NCI-H510A treated with DMSO at 0.1 percent for 48 hours (cell line): Measurements from ENCODE around the gene KCNQ1.

Source experiments
- DNase-seq: peaks from one replicate; lab custom pipeline; 2025; lab: John Stamatoyannopoulos, UW

The KCNQ1 gene

GRCh38 chr11:2748061-2748813, 303.4 kb downstream of the KCNQ1 start:
- DNase-seq, result no peak

GRCh38 chr11:2748814-2749554, 304.2 kb downstream of the KCNQ1 start:
- no peak for DNase-seq

- DNase-seq, result no peak
Observed at GRCh38 chr11:2750101-2750681, 305.4 kb downstream of the KCNQ1 start.

GRCh38 chr11:2750682-2751522, 306.1 kb downstream of the KCNQ1 start:
- DNase-seq, result no peak

- DNase-seq, result no peak
Observed at GRCh38 chr11:2751523-2752203, 306.9 kb downstream of the KCNQ1 start.

- DNase-seq, result no peak
Observed at GRCh38 chr11:2752204-2752770, 307.5 kb downstream of the KCNQ1 start.

GRCh38 chr11:2752923-2753322, 308.1 kb downstream of the KCNQ1 start:
- DNase-seq, result no peak

- no peak for DNase-seq
Observed at GRCh38 chr11:2754008-2754407, 309.2 kb downstream of the KCNQ1 start.

GRCh38 chr11:2755071-2755470, 310.3 kb downstream of the KCNQ1 start:
- no peak for DNase-seq

- DNase-seq, result no peak
Observed at GRCh38 chr11:2758751-2759150, 313.9 kb downstream of the KCNQ1 start.

GRCh38 chr11:2759228-2760195, 314.7 kb downstream of the KCNQ1 start:
- DNase-seq, result no peak

GRCh38 chr11:2760196-2760871, 315.5 kb downstream of the KCNQ1 start:
- no peak for DNase-seq

GRCh38 chr11:2761131-2762030, 316.6 kb downstream of the KCNQ1 start:
- no peak for DNase-seq

GRCh38 chr11:2762031-2762380, 317.2 kb downstream of the KCNQ1 start:
- DNase-seq, result no peak

GRCh38 chr11:2762451-2762850, 317.6 kb downstream of the KCNQ1 start:
- DNase-seq, result no peak

- DNase-seq, result no peak
Observed at GRCh38 chr11:2763984-2764383, 319.2 kb downstream of the KCNQ1 start.

GRCh38 chr11:2765491-2765890, 320.7 kb downstream of the KCNQ1 start:
- no peak for DNase-seq

- no peak for DNase-seq
Observed at GRCh38 chr11:2766166-2766565, 321.4 kb downstream of the KCNQ1 start.

- no peak for DNase-seq
Observed at GRCh38 chr11:2767071-2767470, 322.3 kb downstream of the KCNQ1 start.
